ENCODE results near the gene LRRC42. TPM values are rescaled to one million over a fixed set of nuclear protein-coding genes. Genes with fewer than 3 reads are reported as not detected.

LRRC42 gene, protein sequence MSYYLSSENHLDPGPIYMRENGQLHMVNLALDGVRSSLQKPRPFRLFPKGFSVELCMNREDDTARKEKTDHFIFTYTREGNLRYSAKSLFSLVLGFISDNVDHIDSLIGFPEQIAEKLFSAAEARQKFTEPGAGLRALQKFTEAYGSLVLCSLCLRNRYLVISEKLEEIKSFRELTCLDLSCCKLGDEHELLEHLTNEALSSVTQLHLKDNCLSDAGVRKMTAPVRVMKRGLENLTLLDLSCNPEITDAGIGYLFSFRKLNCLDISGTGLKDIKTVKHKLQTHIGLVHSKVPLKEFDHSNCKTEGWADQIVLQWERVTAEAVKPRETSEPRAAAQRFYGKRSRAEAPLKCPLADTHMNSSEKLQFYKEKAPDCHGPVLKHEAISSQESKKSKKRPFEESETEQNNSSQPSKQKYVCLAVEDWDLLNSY
- 69.1 and 74.5 TPM in 2 replicates for total RNA-seq (ENCODE audit: low replicate concordance)

DNA sequence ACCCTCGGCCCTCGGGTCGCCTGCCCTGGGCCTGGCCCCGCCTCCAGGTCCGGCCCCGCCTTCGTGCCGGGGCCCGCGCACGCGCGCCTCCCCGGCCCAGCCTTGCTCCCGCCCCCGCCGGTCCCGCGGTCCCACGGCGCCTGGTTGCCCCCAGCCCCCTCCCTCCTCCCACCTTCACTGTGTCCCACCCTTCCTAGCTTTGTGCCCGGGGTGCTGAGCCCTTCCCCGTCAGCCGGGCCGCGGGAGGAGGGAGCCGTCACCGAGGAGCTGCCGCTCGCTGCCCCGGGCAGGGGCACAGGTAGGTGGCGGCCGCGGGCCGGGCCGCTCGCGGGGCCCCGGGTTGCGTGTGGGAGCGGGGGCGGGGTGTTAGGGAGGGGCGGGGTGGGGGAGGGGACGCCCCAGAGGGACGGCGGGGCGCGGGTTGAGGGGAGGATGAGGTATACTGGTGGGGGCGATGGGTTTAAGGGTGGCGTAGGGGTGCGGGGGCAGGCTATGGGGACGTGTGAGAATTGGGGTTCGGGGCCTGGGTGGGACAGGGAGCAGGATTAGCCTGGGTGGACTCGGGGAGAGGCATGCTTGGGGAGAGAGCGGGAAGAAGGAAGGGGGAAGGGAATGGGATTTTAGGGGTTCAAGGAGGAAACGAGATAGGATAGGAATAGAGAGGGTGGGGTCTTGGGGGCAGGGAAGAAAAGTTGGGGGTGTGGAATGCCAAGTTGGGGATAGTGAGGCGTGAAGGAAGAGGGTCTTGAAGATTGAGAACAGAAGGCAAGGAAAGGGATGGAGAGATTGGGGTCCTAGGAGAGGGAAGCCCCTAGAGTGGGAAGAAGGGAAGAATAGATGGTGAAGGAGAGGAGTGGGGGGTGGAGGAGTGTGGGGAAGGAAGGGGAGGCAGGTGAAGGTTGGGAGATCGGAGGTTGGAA lies at the start of gene LRRC42:
Gene LRRC42, plus strand, starts transcription at position 99 of the 920 bp plus-strand sequence. CDS start 5,650 bp downstream, outside the sequence.
- H3K36me3 ChIP-seq, result no peaks in the 10 kb centered on the region
- H3K27ac ChIP-seq, result peak within 1 kb of the TSS; percentile 78
- H3K27me3 Mint-ChIP-seq (ENCODE audit: insufficient read depth, low read depth), result no peaks in the 10 kb centered on the region
- H3K4me3 Mint-ChIP-seq, result peak within 1 kb of the TSS; percentile 94
- H3K9me3 Mint-ChIP-seq, result no peaks in the 10 kb centered on the region
- H3K36me3 Mint-ChIP-seq, result peaks cover 12% of the 10 kb centered on the region
- H4K20me1 ChIP-seq (ENCODE audit: low read depth), result peaks cover 30% of the 10 kb centered on the region
- H3K4me2 ChIP-seq, result peak within 1 kb of the TSS; percentile 93
- no peaks in the 10 kb centered on the region for H3K9me3 ChIP-seq (ENCODE audit: low read depth)
- DNase-seq (ENCODE audit: low spot score), result peak; percentile 92
- peak within 1 kb of the TSS; percentile 78 for H3K4me3 ChIP-seq
- H3K79me2 ChIP-seq (ENCODE audit: low read depth), result peaks cover 85% of the 10 kb centered on the region
- H2AFZ ChIP-seq (replicated peaks), result peak within 1 kb of the TSS; percentile 96
- no peaks in the 10 kb centered on the region for H3K27me3 ChIP-seq
- TF ChIP-seq, protein P1, sequence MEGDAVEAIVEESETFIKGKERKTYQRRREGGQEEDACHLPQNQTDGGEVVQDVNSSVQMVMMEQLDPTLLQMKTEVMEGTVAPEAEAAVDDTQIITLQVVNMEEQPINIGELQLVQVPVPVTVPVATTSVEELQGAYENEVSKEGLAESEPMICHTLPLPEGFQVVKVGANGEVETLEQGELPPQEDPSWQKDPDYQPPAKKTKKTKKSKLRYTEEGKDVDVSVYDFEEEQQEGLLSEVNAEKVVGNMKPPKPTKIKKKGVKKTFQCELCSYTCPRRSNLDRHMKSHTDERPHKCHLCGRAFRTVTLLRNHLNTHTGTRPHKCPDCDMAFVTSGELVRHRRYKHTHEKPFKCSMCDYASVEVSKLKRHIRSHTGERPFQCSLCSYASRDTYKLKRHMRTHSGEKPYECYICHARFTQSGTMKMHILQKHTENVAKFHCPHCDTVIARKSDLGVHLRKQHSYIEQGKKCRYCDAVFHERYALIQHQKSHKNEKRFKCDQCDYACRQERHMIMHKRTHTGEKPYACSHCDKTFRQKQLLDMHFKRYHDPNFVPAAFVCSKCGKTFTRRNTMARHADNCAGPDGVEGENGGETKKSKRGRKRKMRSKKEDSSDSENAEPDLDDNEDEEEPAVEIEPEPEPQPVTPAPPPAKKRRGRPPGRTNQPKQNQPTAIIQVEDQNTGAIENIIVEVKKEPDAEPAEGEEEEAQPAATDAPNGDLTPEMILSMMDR (IDR thresholded peaks at IDR 0.05), result peak; percentile 47
- no peak for TF ChIP-seq EZH2phosphoT487 (IDR thresholded peaks at IDR 0.05)
- peak within 1 kb of the TSS; percentile 60 for H3K9ac ChIP-seq
- peaks cover 30% of the 10 kb centered on the region for H3K4me1 ChIP-seq
- peaks cover 57% of the 10 kb centered on the region for H3K4me1 Mint-ChIP-seq
- H3K27ac Mint-ChIP-seq, result peak within 1 kb of the TSS; percentile 69
- H3F3A ChIP-seq (ENCODE audit: low read depth), result peaks cover 21% of the 10 kb centered on the region

- H3K4me1 Mint-ChIP-seq, result peaks cover 10% of the 10 kb centered on the region
- H3K9me3 Mint-ChIP-seq, result no peaks in the 10 kb centered on the region
- no peaks in the 10 kb centered on the region for H3K36me3 Mint-ChIP-seq
- no peak for TF ChIP-seq EZH2 (IDR thresholded peaks at IDR 0.05)
- TF ChIP-seq, protein P1 (IDR thresholded peaks at IDR 0.05), result no peak
- no peak for TF ChIP-seq EZH2phosphoT487 (IDR thresholded peaks at IDR 0.05)
- no peak overlapping the region for H3K27ac ChIP-seq
- H3K27me3 ChIP-seq, result no peaks in the 10 kb centered on the region
- no peak overlapping the region for H3K27ac Mint-ChIP-seq
- no peaks in the 10 kb centered on the region for H3K9me3 ChIP-seq (ENCODE audit: low read depth)
- H2AFZ ChIP-seq (replicated peaks), result no peak overlapping the region
- no peaks in the 10 kb centered on the region for H3K79me2 ChIP-seq (ENCODE audit: low read depth)
- H3K4me2 ChIP-seq, result no peak overlapping the region
- H3K36me3 ChIP-seq, result no peaks in the 10 kb centered on the region
- no peak for DNase-seq (ENCODE audit: low spot score)
- H4K20me1 ChIP-seq (ENCODE audit: low read depth), result no peaks in the 10 kb centered on the region
- peaks cover 3% of the 10 kb centered on the region for H3K27me3 Mint-ChIP-seq (ENCODE audit: insufficient read depth, low read depth)
- no peak overlapping the region for H3K4me3 Mint-ChIP-seq
- no peak overlapping the region for H3K9ac ChIP-seq
- no peaks in the 10 kb centered on the region for H3F3A ChIP-seq (ENCODE audit: low read depth)
- H3K4me1 ChIP-seq, result no peaks in the 10 kb centered on the region
- no peak overlapping the region for H3K4me3 ChIP-seq
Observed at GRCh38 chr1:53896635-53897229, 49.4 kb upstream of the LRRC42 start.

DNA sequence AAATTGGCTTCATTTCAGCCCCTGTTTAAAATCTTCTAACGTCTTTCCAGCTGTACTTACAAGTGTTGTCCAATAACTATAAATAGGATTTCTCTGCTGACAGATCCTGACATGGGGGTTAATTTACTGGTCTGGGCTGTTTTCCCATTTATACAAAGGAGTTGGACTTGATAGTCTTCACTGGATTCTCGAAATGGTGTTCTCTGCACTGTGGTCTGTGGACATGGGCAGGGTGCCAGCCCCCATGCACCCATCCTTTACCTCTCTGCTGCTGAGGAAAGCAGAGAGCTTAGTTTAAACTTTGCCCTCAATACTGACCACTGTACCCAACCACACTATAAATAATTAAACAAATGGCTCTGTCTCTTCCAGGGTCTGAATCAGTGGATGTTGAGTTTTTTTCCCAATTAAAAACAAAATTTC lies 46.9 kb upstream of the LRRC42 start:
- no peaks in the 10 kb centered on the region for H3K36me3 Mint-ChIP-seq
- Histone ChIP-seq H3K4me2 (no peak overlapping the region), H3K79me2 (ENCODE audit: low read depth) (no peaks in the 10 kb centered on the region), H3K27me3 (no peaks in the 10 kb centered on the region), H3F3A (ENCODE audit: low read depth) (no peaks in the 10 kb centered on the region), H3K36me3 (no peaks in the 10 kb centered on the region), H3K9me3 (ENCODE audit: low read depth) (no peaks in the 10 kb centered on the region), H3K4me3 (no peak overlapping the region), H3K27ac (no peak overlapping the region), H4K20me1 (ENCODE audit: low read depth) (no peaks in the 10 kb centered on the region), H2AFZ (replicated peaks) (no peak overlapping the region), H3K4me1 (no peaks in the 10 kb centered on the region), H3K9ac (no peak overlapping the region)
- no peak for DNase-seq (ENCODE audit: low spot score)
- H3K27me3 Mint-ChIP-seq (ENCODE audit: insufficient read depth, low read depth), result no peaks in the 10 kb centered on the region
- peaks cover 17% of the 10 kb centered on the region for H3K4me1 Mint-ChIP-seq
- H3K4me3 Mint-ChIP-seq, result no peak overlapping the region
- no peaks in the 10 kb centered on the region for H3K9me3 Mint-ChIP-seq
- TF ChIP-seq EZH2 (IDR thresholded peaks at IDR 0.05) (no peak), EZH2phosphoT487 (IDR thresholded peaks at IDR 0.05) (no peak)
- TF ChIP-seq, protein P1 (IDR thresholded peaks at IDR 0.05), result no peak
- H3K27ac Mint-ChIP-seq, result no peak overlapping the region
